K562 (cell line): ENCODE results near the gene CZIB. TPM values are rescaled to one million over a fixed set of nuclear protein-coding genes. Genes with fewer than 3 reads are reported as not detected.

Experiments
- CEBPZ ChIP-seq: fragments of 150-350 bp; IDR thresholded peaks from 2 replicates; pipeline ENCODE4 v1.6.1; 2014; ENCODE audit warnings: low read depth, mild to moderate bottlenecking, low read length, borderline replicate concordance
- ELF2 ChIP-seq: fragments of 250-450 bp; sonication (Bioruptor Pico); IDR thresholded peaks from 2 replicates; pipeline ENCODE4 v1.5.0; 2021; ENCODE audit warnings: mild to moderate bottlenecking
- MTA1 ChIP-seq: fragments of 450-650 bp; IDR thresholded peaks from 2 replicates; pipeline ENCODE4 v1.6.1; 2017; ENCODE audit warnings: borderline replicate concordance
- PHF21A ChIP-seq: fragments of 450-650 bp; IDR thresholded peaks from 2 replicates; pipeline ENCODE4 v1.6.1; 2017; ENCODE audit warnings: low read depth, borderline replicate concordance
- PHF8 ChIP-seq: fragments of 200-600 bp; sonication (generic); IDR thresholded peaks from 2 replicates; pipeline ENCODE4 v1.6.1; 2012; ENCODE audit warnings: mixed run types, mild to moderate bottlenecking, inconsistent platforms, low read length, moderate library complexity, borderline replicate concordance
- RBFOX2 ChIP-seq: fragments of 200-400 bp; formaldehyde crosslinking; IDR thresholded peaks from 2 replicates; pipeline ENCODE4 v1.6.1; 2017; ENCODE audit warnings: low read depth, mild to moderate bottlenecking, low read length, moderate library complexity
- RBM34 ChIP-seq: fragments of 200-400 bp; formaldehyde crosslinking; IDR thresholded peaks from 2 replicates; pipeline ENCODE4 v1.6.1; 2018; ENCODE audit warnings: low read length, borderline replicate concordance; ENCODE audit not compliant: insufficient read depth
- TFAM ChIP-seq: fragments of 250-450 bp; sonication (Bioruptor Pico); conservative IDR thresholded peaks from 2 replicates; pipeline ENCODE4 v1.5.0; 2021; ENCODE audit warnings: mild to moderate bottlenecking, moderate library complexity
- ZNF217 ChIP-seq: sonication (generic); formaldehyde crosslinking; IDR thresholded peaks from 2 replicates; pipeline ENCODE4 v1.8.0; 2022; ENCODE audit warnings: mild to moderate bottlenecking, missing genetic modification reagents
- ZNF445 ChIP-seq: fragments of 250-450 bp; sonication (Bioruptor Pico); IDR thresholded peaks from 2 replicates; pipeline ENCODE4 v1.4.0; 2020; ENCODE audit warnings: low read depth, mild to moderate bottlenecking, moderate library complexity
- ZNF592 ChIP-seq: fragments of 450-650 bp; IDR thresholded peaks from 2 replicates; pipeline ENCODE4 v1.6.1; 2017; ENCODE audit warnings: antibody characterized with exemption, mild to moderate bottlenecking
- ZZZ3 ChIP-seq: fragments of 450-650 bp; IDR thresholded peaks from 2 replicates; pipeline ENCODE4 v1.6.1; 2016; ENCODE audit warnings: antibody characterized with exemption, mild to moderate bottlenecking, moderate library complexity
- polyA plus RNA-seq, 8 experiments: library from polyadenylated mRNA; depleted of rRNA in 4 of 8; stranded (reverse) in 5 of 8; unstranded in 3 of 8; fragments of >200 nt; fragmentation: Nextera tagmentation in 2 of 8; fragmentation: Illumina TruSeq in 1 of 8; extraction: Ambion mirVana in 2 of 8; extraction: Trizol in 1 of 8; gene quantifications; 2 replicates each; pipeline versions ENCODE4 v1.2.1 to v1.2.3, GENCODE V29; 2011 to 2014; ENCODE audit warnings: inconsistent platforms in 1 of 8, missing spikeins in 1 of 8
- total RNA-seq, 7 experiments: library from RNA; depleted of rRNA in 6 of 7; stranded (reverse); fragments of >200 nt in 6 of 7; fragmentation: Illumina TruSeq in 2 of 7; extraction: Trizol in 2 of 7; gene quantifications; 2 replicates each; pipeline versions ENCODE4 v1.2.1 to v1.2.3, GENCODE V29; 2011 to 2021; ENCODE audit warnings: low replicate concordance in 1 of 7
- TF ChIP-seq, protein P1 (sequence below): sonication (generic); formaldehyde crosslinking; IDR thresholded peaks from 2 replicates; pipeline ENCODE4 v1.8.0; 2023; ENCODE audit warnings: mild to moderate bottlenecking, missing genetic modification reagents
- TF ChIP-seq, protein P2 (sequence below): sonication (generic); formaldehyde crosslinking; IDR thresholded peaks from 2 replicates; pipeline ENCODE4 v1.9.0; 2022; ENCODE audit warnings: mild to moderate bottlenecking, missing genetic modification reagents
- TF ChIP-seq, protein P3 (sequence below), 2 experiments: IDR thresholded peaks; 2 replicates each; pipeline ENCODE4 v1.6.1; 2011; ENCODE audit warnings: borderline replicate concordance in 1 of 2, control low read depth in 1 of 2, low read depth in 1 of 2, low read length in 1 of 2, mild to moderate bottlenecking in 1 of 2, mixed read lengths in 1 of 2, moderate library complexity in 1 of 2; ENCODE audit not compliant: insufficient read depth in 1 of 2, insufficient read length in 1 of 2, poor library complexity in 1 of 2, severe bottlenecking in 1 of 2; ENCODE audit errors: extremely low read depth in 1 of 2

CZIB gene
- total and polyA plus RNA-seq, 9 of the 15 experiments (the other 6 are each of a cell fraction or from before 2014, with no cell fraction given) = 52.6 to 111 (median 80.0) TPM

DNA sequence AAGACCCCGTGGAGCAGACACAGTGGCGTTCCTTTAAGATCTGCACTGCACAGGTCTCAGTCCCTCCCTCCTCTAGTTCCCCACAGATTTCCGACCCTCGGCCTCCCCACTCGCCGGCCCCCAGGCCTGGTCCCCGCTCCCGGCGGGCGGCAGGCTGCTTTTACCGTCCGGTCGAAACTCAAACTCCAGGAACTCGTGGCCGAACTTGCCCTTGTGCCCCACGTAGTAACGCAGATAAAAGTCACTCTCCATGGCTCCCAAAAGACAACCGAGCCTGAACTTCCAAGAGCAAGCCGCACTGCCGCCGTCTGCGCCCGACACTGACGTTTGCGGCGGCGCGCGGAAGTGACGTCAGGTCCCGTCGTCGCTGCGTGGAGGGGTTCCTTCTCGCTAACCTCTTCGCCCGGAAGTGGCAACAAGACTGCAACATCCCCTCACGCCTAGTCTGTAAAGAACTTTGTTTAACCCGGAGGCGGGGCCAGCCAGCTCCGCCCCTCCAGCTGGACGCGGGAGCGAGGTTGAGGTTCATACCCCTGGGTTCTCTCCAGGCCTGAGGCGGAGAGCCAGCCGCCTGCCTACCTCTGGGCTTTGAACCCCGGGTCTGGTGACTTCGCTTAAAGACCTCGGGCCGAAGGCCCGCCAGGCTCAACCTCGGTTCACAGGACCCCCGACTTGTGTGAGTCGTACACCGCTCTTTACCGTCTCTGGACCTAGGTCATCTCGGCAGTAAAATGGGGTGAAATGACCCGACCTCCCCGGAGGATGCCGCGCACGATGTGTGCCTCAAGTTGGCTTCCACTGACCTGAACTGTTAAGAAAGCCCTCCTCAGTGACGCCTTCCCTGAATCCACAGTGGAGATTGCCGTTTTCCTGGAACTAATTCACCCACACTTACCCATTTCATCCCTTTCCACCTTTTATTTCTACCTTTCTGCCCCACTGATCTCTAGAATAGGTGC lies 18.0 kb upstream of the CZIB start, which contains the start of gene MAGOH (continued):
- TF ChIP-seq, protein P1, sequence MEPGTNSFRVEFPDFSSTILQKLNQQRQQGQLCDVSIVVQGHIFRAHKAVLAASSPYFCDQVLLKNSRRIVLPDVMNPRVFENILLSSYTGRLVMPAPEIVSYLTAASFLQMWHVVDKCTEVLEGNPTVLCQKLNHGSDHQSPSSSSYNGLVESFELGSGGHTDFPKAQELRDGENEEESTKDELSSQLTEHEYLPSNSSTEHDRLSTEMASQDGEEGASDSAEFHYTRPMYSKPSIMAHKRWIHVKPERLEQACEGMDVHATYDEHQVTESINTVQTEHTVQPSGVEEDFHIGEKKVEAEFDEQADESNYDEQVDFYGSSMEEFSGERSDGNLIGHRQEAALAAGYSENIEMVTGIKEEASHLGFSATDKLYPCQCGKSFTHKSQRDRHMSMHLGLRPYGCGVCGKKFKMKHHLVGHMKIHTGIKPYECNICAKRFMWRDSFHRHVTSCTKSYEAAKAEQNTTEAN (CRISPR knock-in tag) = no peak; the same call in 1 of the 2 replicates
- TF ChIP-seq MTA1 (peak; percentile 100), ZNF592 (peak; percentile 68), ZZZ3 (no peak), ZNF217 (CRISPR knock-in tag) (no peak), PHF8 (peak; percentile 98), CEBPZ (no peak), RBFOX2 (peak; percentile 98), TFAM (CRISPR knock-in tag) (no peak), RBM34 (no peak), ZNF445 (CRISPR knock-in tag) (peak; percentile 45; the same call in 1 of the 2 replicates), ELF2 (CRISPR knock-in tag) (peak; percentile 91), PHF21A (no peak)
- TF ChIP-seq, protein P2, sequence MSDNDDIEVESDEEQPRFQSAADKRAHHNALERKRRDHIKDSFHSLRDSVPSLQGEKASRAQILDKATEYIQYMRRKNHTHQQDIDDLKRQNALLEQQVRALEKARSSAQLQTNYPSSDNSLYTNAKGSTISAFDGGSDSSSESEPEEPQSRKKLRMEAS (CRISPR knock-in tag) = peak; percentile 68; the same call in 1 of the 2 replicates
- TF ChIP-seq, protein P3, sequence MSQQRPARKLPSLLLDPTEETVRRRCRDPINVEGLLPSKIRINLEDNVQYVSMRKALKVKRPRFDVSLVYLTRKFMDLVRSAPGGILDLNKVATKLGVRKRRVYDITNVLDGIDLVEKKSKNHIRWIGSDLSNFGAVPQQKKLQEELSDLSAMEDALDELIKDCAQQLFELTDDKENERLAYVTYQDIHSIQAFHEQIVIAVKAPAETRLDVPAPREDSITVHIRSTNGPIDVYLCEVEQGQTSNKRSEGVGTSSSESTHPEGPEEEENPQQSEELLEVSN (IDR thresholded peaks at IDR 0.05; ENCODE audit: borderline replicate concordance in 1 of 2, extremely low read depth in 1 of 2, insufficient read depth in 1 of 2, insufficient read length in 1 of 2, low read depth in 1 of 2, low read length in 1 of 2, poor library complexity in 1 of 2, severe bottlenecking in 1 of 2) = peak in 1 of 2 experiments; percentile 56
